Jurkat, Clone E6-1 (cell line): ENCODE measurements around the gene FAM78A.

Experiments
- DNase-seq: peaks from one replicate; pipeline ENCODE4 v3.0.0-alpha.2; 2011; ENCODE audit warnings: low read depth, low spot score
- H3K4me3 ChIP-seq: 2 replicates; pipeline ENCODE4 v1.5.1; 2011; ENCODE audit warnings: mild to moderate bottlenecking, low read length, control low read depth, moderate library complexity

Gene FAM78A

GRCh38 chr9:131287359-131287758, 11.0 kb upstream of the FAM78A start:
- no peak overlapping the region for H3K4me3 ChIP-seq
- DNase-seq, result no peak

DNA sequence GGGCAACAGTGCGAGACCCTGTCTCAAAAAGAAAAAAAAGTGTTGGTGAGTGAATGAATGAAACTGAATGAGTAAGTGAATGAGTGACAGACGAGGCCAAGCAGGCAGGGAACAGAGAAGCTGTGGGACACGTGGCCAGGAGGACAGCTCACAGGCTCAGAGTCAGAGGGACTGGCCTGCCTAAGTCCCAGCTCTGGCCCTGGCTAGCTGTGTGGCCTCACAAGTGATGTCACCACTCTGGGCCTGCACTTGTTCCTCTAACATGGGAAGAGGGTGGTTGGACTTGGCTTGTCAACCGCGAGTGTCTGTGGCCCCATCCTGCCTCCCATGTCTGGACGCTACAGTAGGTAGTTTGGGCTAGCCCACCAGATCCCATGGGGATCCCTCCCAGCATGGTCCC, 8.5 kb upstream of the FAM78A start:
- DNase-seq, result no peak
- no peak overlapping the region for H3K4me3 ChIP-seq

DNA sequence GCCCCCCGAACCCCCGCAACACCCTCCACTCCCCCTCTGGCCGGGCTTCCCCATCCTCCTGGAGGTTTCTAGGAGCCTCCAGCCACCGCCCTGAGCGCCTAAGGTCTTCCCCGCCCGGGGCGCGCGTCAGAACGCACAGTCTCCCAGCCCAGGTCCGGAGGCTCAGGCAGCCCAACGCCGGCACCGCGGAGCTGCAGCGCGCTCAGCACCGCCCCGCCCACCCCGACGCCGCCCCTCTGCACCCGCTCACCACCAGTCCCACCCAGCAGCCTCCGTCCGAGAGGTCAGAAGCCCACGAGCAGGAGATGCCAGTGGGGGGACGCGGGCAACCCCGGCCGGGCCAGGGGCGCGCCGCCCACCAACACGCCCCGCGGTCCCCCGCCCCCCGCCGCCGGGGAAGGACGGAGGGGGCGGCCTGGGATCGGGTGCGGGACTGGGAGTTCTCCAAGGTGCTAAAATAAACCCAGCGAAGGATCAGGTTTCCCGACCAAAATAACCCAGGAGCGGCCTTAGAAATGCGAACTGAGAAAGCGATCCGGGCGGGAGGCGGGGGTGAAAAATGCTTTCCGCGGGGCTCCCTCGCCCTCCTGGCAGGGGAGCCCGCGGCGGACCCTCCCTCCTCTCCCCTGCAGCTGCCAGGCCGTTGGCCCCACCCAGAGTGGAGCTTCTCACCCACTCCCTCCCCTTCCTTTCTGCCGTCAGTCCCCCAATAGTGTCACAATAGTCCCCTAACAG, 6.5 kb upstream of the FAM78A start:
- no peak overlapping the region for H3K4me3 ChIP-seq
- DNase-seq, result no peak

DNA sequence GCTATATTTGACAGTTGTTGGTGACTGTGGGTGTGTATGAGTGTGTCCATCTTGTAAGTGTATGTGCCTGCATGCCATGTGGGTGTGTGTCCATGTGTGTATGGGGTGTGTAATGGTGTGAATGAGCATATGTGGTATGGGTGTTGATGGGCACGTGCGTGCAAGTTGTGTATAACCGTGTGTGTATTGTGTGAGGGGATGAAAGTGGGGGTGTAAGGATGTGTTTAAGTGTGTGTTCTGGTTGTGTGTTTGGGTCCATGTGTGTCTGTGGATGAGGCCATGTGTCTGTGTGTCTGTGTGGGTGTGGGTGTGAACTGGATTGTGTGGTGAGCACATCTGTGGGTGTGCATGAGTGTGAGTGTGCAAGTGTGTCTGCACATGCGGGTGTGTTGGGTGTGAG, 5.9 kb upstream of the FAM78A start:
- DNase-seq, result no peak
- no peak overlapping the region for H3K4me3 ChIP-seq

DNA sequence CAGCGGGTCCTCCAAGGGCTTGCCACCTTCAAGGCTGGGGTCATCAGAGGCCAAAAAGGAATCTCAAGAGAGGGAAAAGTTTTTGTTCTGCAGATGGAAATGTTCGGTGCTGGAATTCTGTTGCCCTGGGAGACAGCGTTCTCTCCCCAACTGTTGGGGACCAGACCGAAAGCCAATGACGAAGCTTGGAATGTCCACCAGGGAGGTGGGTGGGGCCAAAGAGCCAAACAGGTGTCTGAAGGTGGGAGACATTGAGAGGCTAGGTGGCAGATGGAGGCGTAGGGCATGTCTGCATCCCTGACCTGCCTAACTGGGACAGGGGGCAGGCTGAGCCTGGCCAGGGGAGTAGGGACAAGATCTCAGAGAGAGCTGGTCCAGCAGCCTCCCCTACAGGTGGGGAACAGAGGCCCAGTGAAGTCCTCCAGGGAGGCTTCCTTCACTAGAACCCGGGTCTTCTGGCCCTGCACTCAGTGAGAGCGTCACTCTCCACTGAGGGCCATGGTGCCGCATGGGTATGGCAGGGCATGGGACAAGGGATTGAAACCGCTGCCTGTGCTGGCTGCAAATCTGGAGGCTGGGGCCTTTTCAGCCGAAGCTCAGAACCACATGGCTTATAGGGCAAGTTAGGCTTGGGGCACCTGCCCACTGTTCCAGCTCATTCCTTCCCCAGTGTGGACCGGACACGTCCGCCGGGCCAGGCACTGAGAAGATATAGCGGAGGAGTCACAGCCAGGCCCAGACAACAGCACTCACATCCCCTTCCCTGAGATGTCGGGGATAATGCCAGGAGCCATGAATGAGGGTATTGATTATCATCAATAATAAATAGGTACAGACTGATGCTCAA, 5.0 kb upstream of the FAM78A start:
- DNase-seq, result no peak
- H3K4me3 ChIP-seq, result no peak overlapping the region

DNA sequence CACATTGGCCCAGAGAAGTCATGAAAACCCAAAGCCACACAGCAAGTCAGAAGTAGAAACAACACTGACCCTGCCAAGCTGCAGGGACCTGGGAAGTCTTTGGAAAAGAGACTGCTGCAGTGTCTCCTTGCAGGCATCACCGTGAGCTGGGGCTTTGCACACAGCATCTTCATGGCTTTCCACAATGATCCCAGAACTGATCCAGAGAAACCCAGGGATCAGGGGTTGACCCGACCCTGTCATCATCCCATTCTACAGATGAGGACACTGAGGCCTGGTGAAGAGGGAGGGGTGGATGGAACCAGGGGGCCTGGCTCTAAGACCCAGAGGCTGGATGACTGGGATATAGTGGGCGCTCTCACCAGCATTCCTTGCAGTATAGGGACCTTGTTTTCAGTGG, 4.3 kb upstream of the FAM78A start:
- DNase-seq, result no peak
- no peak overlapping the region for H3K4me3 ChIP-seq

DNA sequence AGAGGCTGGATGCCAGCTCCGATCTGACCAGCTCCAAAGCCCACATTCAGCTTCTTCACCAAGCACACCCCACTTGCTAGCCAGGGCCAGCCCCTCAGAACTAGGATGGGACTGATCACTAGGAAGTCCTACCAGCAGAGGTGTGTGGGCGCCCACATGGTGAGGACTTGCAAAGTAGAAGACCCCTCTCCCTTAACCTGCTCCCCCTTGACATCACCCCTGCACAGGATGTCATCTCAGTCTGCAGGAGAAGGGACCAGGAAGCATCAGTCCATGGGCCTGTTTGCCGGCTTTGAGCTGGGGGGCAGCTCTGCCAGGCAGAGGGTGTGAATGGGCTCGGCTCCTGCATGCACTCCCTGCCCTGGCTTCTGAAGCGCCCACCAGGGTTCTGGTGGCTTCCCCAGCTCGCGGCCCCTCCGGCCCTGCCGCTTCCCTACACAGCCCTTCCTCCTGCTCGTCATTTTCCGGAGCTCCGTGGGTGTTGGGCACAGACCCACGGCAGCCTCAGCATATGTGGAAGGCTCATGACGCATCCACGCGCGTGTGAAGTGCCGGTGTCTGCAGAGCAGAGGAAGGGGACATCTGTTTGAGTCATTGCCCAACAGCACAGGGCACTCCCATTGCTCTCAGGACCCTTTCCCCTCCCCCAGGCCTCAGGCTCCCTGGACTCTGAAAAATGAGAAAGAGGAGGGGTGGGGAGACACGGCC, 3.7 kb upstream of the FAM78A start:
- DNase-seq, result no peak
- H3K4me3 ChIP-seq, result no peak overlapping the region

DNA sequence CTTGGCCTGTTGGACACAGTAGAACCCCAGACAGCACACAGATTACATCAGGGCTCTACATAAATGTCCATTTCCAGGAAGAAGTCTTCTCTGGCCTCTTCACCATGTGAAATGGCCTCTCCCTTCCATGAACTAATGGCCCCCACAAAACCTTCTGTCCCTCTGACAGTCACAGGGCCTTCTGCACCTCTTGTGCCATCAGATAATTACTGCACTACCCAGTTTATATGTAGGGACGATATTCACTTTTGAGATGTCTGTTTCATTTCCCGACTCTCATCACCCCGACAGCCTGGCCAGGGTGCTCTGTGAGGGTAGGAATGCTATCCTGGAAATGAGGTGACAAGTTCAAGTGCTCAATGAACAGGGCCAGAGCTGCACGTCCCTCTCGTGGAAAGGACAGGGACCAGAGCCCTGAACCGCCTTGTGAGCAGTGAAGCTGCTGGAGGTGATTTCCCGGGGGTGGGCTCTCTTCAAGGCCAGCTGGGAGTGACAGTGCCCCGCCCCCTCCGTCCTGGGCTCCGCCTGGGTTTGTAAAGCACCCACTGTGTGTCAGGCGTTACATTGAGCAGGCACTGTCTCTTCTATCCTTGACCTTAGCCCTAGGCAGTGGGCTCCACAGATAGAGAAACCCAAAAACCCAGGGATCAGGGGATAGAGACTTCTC, 3.0 kb upstream of the FAM78A start:
- no peak for DNase-seq
- no peak overlapping the region for H3K4me3 ChIP-seq

DNA sequence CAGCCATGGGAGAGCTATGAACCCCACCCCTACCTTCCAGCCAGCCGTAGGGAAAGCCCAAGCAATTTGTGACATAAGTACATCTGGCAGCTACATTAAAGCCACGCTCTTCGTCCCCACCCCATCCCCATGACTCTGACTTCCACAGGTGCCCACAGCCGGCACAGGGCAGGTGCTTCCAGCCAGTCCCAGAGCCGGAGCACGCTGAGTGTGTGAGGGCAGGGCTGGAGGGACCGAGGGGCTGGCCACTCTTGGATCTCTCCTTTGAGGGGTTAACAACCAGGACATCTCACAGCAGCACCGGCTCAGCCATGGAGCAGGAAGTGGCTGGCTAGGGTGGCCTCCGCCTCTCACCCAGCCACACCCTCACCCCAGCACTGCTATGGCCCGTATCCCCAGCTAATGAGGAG, 2.4 kb upstream of the FAM78A start:
- DNase-seq, result no peak
- H3K4me3 ChIP-seq, result no peak overlapping the region

DNA sequence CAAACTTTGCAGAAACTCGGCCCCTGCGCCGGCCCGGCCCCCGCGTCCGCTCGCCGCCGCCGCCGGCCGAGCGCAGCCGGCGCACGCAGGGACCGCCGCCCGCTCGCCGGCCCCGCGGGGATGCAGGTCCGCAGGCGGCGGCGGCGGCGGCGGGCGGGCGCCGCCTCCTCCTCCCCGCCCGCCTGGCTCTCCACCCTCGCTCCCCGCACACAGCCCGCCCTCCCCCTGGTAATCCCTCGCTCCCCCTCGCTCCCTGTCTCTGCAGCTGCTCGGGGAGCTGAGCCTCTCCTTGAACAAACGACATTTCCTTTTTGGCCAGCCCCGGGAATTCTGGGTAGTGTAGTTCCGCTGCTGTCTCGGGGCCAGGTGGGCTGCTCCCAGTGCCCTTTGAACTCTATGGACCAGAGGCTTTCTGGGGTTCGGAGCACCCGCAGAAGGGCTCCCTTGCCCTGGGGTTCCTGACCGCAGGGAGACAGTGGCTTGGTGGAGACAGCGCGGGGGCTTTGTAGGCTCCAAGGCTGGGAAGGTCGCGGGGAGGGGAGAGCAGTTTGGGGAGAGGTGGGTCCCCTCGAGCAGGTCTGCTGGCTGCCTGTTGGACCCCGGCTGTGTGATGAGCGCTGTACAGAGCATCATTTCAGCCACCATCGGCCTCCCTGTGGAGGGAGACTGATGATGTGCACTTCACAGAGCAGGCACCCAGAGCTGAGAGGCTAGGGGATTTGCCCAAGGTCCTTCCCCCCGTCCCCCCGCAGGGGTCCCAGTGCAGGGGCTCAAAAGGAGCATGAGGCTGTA, 1.8 kb upstream of the FAM78A start:
- peak overlapping the region; percentile 50 for H3K4me3 ChIP-seq
- DNase-seq, result peak; percentile 84

DNA sequence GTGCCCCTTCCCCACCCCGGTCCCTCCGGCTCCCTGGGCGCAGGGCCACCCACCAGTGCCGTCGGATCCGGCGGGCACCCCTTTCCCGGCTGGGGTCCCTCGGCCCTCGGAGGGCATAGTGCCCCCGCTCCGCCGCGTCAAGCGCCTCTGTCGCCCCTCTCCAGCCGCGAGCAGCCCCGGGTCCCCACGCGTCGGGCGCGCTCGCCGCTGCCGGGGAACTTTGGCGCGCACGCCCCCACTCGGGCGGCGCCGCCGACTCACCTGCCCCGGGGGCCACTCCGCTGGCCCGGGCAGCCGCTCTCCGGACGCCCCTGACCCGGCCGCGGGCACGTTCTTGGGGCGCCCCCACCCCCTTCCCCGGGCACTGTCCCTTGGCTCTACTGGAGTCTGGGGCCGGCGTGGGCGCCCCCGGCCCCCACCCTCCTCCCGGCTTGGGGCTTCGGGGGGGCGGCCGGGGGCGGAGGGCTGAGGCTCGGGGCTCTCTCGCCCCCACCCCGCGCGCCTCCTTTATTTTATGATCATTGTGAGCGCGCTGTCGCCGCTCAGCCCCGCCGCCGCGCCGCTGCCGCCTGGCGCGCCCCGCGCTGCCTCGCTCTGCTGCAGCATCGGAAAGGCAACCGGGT, 1.1 kb upstream of the FAM78A start:
- no peak for DNase-seq
- peak overlapping the region; percentile 50 for H3K4me3 ChIP-seq

DNA sequence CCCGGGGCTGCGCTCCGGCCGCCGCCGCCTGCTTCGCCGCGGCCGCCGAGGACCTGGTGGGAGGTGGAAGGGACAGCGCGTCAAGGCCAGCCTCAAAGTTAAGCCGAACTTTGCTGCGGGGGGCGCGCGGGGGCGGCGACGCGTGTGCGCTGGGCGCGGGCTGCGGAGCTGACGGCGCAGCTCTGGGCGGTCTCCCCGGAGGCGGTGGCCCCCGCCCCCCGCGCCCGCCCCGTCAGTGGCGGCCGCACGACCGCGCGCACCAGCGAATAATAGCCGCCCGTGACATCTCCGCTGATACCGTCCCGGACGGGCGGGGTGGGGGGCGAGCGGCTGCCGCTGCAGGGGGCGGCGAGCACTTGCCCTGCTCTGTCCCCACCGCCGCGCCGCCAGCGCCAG, 579 bp upstream of the FAM78A start:
- no peak for DNase-seq
- H3K4me3 ChIP-seq, result peak overlapping the region; percentile 50

GRCh38 chr9:131275332-131276093, 797 bp downstream of the FAM78A start:
- H3K4me3 ChIP-seq, result no peak overlapping the region
- DNase-seq, result no peak

GRCh38 chr9:131274674-131275331, 1.5 kb downstream of the FAM78A start:
- no peak overlapping the region for H3K4me3 ChIP-seq
- no peak for DNase-seq

GRCh38 chr9:131273856-131274673, 2.2 kb downstream of the FAM78A start:
- H3K4me3 ChIP-seq, result no peak overlapping the region
- no peak for DNase-seq

- no peak overlapping the region for H3K4me3 ChIP-seq
Observed at GRCh38 chr9:131273146-131273855, 3.0 kb downstream of the FAM78A start.

More at GRCh38 chr9:131273146-131273855, 3.0 kb downstream of the FAM78A start:
- DNase-seq, result no peak
